ENCODE data around the gene OGFOD3.

GRCh38 chr17:82388223-82388921, 30.0 kb downstream of the OGFOD3 start:
- TF ChIP-seq POLR2A (IDR thresholded peaks at IDR 0.05): no peak
- TF ChIP-seq, protein P1, sequence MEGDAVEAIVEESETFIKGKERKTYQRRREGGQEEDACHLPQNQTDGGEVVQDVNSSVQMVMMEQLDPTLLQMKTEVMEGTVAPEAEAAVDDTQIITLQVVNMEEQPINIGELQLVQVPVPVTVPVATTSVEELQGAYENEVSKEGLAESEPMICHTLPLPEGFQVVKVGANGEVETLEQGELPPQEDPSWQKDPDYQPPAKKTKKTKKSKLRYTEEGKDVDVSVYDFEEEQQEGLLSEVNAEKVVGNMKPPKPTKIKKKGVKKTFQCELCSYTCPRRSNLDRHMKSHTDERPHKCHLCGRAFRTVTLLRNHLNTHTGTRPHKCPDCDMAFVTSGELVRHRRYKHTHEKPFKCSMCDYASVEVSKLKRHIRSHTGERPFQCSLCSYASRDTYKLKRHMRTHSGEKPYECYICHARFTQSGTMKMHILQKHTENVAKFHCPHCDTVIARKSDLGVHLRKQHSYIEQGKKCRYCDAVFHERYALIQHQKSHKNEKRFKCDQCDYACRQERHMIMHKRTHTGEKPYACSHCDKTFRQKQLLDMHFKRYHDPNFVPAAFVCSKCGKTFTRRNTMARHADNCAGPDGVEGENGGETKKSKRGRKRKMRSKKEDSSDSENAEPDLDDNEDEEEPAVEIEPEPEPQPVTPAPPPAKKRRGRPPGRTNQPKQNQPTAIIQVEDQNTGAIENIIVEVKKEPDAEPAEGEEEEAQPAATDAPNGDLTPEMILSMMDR (IDR thresholded peaks at IDR 0.05): no peak

All from Peyer's patch (tissue), 4 donors.